GM19438 (cell line): ENCODE measurements around the gene RASSF1.

Source experiments
- ATAC-seq: cut with Tn5 transposase; IDR thresholded peaks from one replicate; pipeline ENCODE4 v1.9.1; 2021; ENCODE audit warnings: low read depth; ENCODE audit not compliant: unreplicated experiment

Gene RASSF1

DNA sequence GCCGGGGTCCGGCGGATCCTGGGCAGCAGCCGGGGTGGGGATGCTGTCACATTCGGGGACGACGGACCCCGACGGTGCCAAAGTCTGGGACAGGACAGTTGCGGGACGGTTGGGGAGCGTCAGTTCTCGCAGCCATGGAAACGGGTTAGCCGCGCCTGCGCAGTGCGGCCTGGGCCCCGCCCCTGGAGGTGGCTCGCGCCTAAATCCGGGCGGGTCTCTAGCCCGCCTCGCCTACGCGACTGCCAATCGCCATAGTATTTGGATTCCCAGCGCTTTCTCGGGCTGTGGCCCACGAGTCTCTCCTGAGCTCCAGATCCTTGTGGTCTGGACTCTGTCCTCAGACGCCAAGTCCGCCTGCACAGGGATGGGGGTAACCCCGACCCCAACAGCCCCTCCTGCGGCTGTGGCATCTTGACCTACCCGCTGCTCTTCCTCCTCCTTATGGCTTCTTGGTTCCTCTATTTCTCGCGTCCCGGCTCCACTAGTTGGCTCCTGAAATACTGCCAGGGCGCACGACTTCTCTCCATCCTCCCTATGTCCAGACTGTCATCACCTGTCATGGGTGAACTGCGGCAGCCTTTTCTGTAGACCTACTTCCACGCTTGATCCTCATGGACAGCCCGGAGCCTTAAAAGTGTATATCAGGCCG is 5.1 kb upstream of the RASSF1 start, which contains the start of gene ZMYND10:
ZMYND10 (minus strand) TSS at position 147 of the 649 bp plus-strand sequence. CDS start 153 bp downstream, outside the sequence.
- ATAC-seq, result no peak

DNA sequence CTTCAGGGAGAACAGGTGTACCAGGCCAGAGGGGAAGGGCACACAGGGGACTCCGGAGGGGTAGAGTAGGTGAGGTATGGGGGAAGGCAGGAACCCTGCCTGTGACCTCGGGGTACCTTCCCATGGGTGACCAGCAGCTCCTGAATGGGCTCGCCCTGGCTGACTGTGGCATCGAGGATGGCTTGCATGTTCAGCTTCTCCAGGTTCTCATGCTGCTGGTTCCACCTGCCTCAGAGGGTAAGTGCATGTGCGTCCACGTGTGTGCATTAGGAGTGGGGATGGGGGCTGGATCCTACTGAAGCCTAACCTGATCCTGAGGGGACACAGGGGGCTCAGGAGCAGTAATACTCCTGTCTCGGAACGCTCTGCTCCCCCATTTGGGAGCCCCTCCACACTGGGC is 4.4 kb upstream of the RASSF1 start:
- no peak for ATAC-seq

DNA sequence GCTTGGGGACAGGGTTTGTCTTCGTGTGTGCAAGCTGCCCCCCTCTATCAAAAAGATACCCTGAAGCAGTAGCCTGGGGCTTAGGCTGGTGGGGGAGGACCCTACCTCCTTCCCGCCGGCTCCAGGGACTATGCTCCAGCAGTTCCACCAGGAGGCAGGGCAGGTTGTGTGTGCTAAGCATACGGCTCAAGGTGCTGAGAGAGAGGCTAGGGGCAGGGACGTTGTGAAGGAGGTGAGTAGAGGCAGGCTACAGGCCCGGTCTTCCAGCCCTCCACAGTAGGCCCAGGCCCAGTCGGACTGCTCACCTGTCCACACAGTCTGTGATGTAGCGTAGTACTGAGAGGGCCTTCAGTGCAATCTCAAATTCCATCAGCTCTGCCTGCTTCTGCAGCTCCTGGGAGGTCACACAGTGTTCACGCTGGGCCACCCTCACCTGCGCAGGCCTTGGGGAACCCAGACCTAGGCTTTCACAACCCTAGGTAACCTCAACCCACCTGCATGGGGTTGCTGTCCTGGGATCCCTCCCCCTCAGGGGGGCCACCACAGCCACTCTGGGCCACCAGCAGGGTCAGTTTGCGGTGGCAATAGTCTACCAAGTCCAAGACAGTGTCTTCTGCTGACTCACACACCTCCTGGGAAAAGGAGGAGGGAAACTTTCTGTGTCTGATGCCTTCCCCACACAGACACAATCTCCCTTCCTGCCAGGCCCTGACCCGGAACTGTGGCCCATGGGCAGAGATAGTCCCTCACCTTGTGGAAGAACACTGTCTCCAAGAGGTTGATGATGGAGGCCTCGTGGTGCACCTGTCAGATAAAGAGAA is 2.4 kb upstream of the RASSF1 start:
- ATAC-seq, result no peak

DNA sequence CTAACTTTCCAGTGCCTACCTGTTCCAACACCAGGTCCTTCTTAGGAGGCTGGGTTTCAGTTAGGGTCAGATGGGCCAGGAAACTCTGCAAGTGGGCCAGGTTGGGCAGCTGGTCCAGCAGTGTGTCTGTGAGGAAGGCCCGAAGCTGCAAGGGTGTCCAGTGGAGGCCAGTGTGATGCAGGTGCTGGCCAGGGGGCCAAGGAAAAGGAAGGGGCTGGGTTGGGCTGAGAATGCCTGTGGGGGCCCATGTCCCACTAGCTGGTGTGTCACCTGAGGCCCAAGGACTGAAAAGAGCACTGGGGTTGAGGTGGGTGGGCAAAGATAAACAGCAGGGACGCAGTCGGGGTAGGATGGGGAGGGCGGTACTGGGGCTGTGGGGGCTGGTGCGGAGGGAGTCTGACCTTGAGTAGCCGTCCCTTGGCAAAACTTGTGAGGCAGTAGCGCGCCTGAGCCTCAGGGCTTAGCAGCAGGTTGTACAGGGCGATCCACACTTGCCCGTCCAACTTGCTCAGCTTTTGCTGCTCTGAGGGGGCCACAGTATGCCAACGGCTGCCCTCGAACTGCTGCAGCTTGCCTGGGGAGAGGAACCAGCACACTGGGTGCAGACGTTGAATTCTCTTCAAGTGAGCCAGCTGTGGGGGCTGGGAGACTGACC is 1.5 kb upstream of the RASSF1 start:
- no peak for ATAC-seq

DNA sequence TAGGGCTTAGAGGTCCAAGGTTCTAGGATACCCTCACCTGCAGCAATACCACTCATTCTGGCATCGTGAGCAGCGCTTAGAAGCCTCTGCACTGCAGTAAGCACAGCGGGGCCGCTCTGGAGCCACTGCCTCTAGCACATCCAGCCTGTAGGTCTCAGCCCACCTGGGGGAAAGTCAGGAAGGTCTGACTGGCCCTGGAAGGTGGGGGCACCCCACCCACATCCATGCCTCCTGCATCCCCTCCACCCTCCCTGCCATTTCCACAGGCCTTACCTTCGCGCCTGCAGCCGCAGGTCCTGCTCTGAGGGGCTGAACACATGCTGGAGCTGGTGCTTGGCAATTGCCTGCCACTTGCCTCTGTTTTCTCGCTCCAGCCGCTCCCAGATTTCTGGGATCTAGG is 901 bp upstream of the RASSF1 start:
- ATAC-seq, result no peak

DNA sequence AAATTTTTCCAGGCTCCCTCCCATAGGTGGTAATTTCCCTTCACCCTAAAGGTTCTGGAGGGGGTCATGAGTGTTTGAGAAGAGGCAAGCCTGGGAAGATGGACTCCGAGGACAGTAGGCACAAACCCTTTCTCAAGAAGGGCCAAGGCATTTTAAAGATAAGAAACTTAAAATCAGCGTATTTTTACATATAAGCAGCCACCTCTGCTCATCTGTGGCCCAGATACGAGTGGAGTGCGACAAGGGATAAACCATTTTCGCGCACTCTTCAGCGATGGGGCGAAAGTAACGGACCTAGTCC is 539 bp downstream of the RASSF1 start:
- no peak for ATAC-seq

DNA sequence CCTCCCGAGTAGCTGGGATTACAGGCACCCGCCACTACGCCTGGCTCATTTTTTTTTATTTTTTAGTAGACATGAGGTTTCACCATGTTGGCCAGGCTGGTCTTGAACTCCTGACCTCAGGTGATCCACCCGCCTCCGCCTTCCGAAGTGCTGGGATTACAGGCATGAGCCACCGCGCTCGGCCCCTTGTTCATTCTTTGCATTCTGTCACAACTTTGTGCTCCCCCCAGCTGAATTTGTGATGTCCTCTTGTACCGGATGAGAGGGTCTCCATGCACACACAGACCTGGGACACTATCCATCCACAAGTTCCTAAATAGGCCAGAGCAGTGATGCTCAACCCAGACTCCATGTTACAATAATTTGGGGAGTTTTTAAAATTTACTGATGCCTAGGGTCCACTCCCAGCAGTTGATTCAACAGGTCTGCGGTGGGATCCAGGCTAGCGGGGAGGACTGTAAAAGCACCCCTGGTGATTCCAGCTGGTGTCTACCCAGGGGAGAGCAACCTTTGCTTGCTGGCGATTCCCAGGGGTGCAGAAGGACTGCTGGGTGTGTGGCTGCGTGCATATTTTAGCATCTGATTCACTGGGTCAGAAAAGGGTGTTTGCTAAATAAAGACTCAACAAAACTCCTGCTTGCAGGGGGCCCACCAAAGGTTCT is 1.0 kb downstream of the RASSF1 start:
- no peak for ATAC-seq

DNA sequence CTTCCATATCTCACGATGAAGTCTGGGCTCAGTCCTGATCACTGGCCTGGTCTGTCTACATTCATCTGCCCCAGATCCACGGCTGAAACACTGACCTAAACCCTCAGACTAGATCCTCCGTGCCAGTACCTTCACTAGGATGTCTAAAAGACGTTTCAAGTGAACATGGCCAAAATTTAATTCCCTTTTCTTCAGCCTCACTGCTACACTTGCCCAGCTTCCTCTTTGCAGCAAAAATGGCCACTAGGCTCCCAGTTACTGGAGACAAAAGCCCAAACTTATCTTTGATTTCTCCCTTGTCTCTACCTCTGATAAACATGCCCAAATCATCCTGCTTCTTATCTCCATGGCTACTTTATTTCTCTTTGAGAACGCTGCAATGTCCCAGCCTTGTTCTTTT is 1.7 kb downstream of the RASSF1 start:
- ATAC-seq, result no peak

DNA sequence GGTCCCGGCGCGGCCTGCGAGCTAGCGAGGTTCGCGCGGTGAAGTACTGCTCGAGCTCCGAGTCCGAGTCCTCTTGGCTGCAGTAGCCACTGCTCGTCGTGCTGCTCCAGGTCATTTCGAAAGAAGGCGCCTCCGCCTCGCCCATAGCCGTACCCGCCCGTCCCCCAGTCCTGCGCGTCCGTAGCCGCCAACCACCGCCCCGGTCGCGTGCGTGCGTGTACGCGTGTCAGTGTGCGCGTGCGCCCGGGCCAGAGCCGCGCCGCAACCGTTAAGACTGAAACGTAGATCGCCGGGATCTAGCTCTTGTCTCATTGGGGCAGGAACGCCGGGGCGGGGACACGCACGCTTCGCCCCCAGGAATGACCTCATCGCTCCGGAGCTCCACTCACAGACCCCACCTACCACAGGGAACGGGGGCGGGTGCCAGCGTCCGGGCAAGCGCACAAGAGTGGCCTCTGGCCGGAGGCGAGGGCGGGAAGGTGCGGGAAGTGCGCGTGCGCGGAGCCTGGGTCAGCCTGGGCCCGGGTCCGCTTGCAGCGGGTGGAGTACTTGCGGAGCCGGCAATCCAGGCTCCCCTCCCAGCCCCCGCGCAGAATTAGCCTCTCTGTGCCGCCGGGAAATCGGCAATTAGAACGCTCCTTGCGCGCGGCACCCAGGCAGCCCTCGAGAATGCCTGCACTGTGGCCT is 3.3 kb downstream of the RASSF1 start:
- peak; percentile 63 for ATAC-seq

DNA sequence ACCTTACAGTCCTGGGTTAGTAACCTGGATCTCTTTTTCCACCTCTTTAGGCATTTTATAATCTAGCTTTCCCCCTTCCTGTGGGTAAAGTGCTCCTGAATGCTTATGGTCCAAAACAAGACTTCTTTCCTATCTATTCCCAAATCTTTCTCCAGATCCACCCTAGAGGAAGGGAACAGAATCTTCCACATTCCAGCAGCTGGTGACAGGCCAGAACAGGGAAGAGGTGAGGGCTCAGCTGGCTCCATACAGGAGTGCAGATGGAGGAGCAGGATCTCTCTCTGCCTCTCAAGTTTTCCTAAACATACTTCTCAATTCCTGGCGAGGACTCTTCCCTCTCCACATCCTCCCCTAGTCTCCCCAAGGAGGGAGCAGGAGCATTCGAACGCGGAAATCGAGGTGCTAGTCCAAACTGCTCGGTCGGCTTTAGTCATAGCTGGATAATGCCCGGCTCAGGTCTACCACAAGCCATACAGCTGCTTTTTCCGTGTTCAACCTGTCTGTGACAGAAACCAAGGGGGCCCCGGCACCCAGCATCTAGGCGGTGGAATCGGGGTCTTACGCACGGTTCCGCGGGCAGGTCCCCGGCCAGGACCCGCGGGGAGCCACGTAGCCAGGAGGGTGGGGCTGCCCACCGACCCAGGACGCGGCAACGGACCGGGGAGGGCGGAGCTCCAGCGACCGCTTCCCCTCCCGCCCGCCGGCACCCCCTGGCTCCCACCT is 4.0 kb downstream of the RASSF1 start:
- ATAC-seq, result peak; percentile 20

DNA sequence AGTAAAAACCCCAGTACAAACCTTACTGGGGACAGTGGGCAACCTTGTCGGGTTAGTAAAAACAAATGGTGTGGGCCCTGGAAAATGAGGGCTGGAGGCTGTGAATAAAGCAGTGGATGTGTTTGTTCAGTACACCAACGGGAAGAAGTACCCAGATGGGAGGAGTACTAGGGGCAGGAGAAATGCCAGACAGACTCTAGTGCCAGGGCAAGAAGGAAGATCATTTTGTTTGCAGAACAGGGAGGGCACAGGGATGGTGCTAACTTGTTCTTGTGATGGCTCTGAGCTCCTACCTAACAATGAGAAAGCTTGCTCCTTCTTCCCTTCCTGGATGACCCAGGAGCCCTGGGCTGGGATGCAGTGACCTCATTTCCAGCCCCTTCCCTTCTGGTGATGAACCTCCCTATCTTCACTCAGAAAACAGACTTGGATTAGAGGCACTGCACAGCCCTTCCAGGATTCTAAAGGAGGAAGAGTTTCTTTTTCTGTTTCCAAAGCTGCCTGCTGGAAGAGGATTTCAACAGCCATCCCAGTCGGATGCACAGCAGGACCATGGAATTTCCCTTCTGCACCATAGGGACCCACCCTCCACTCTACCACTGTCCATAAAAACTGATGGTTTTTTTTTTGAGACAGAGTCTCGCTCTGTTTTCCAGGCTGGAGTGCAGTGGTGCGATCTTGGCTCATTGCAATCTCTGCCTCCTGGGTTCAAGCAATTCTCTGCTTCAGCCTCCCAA is 6.1 kb downstream of the RASSF1 start:
- ATAC-seq, result no peak

DNA sequence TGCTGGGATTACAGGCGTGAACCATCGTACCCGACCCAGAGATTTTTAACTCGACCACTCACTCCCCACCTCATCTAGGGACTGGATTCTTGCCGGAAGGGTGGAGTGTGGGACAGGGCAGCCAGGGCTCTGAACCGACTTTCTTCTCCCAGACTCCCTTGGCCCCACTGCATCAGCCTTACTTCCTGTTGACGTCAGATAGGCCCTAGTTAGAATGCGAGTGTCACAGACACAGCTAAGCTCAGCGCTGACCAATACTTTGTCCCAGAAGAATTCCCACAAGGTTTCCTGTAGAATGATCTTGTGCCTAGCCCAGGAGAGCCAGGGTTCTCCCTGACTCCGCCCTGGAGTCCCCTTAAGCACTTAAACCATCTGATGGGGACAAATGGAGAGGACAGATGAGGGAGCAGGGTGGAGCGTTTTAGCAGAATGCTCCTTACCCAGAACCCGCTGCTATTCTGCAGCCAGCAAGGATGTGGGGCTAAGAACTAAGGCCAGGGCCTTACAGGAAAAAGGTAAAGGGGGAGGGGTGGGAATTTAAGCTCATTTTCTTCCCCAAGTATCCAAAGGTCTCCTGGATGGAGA is 6.8 kb downstream of the RASSF1 start:
- ATAC-seq, result no peak

DNA sequence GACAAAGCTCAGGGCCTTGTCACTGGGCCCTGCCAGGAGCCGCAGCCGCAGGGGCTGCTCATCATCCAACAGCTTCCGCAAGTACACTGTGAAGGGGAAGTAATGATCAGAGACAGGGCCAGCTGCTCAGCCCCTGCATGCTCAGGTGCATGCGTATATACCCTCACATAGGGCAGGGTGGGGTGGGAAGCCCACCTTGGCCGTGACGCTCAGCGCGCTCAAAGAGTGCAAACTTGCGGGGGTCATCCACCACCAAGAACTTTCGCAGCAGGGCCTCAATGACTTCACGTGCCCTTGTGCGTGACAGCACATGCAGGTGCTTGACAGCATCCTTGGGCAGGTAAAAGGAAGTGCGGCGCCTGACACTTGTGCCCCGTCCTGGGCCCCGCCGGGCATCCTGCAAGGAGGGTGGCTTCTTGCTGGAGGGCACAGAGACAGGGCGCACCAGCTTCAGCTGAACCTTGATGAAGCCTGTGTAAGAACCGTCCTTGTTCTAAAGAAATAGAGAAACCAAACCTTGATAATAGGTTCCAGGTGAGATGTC is 9.2 kb downstream of the RASSF1 start:
- ATAC-seq, result no peak

DNA sequence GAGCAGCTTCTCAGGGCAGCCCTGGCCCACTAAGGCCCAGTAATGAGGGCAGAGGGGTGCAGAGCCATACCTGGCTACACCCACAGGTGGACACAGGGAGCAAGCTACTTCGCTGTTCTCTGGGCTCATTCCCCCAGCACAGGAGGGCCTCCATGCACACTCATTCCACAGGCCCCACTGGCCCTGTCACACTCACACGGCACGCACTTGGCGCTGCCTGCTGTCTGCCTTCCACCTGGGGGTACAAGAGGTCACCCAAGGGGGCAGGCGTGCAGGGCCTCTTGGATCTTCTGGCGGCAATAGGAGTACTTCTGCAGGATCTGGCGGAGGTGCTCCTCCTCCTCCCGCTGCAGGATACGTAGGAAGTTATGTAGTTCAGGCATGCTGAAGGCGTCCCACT is 10.3 kb downstream of the RASSF1 start:
- ATAC-seq, result no peak

DNA sequence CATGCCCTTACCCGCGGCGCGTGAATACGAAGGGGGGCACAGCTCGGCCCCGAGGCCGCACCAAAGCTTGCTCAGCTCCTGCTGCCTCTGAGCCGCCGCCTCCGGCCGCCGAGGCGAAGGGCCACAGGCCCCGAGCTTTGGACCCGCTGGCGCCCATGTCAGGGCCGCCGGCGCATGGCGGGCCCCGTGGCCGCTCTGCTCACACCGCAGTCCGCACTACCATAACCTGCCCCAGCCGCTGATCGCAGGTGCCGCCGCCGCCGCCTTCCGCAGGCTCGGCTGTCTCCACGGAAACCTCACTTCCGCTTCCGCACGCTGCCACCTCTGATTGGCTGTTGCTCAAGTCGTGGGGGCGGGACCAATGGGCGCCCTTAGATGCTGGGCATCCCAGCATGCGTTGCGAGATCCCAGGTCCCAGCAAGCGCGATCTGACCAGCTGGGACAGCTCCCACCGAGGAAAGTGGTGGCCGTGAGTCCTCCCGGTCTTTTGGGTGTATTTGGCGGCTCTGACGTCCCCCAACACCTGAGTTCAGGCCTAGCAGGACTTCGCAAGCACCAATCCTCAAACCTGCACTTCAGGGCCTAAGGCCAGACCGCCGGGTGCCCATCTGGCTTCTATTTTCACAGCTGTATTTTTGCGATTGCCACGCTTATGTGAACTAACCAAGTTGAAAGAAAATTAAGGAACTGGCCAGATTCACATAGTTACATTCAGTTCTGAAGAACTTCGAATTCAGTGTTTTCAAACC is 12.5 kb downstream of the RASSF1 start, which contains the start of gene TUSC2:
TUSC2 (minus strand) TSS at position 281 of the 749 bp plus-strand sequence; CDS start at position 157, 124 bp downstream.
- ATAC-seq, result peak; percentile 84

DNA sequence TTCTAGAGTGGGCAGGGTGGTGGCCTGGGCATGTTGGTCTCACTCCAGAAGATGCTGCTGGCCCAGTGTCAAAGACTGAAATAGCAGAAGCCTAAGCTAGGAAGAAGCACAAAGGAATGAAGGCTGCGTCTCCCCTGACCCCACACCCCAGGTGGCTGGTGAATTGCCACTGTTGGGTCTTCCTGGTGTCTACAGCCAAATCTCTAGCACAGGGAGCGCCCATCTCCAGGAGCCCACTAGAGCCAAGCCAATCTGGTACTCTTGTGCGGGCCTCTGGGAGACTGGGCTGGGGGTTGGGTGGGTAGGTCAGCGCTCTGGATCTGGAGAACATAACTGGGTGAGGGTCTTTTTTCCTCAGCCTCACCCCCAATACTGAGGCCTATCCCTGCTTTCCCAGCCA is 13.5 kb downstream of the RASSF1 start:
- no peak for ATAC-seq

DNA sequence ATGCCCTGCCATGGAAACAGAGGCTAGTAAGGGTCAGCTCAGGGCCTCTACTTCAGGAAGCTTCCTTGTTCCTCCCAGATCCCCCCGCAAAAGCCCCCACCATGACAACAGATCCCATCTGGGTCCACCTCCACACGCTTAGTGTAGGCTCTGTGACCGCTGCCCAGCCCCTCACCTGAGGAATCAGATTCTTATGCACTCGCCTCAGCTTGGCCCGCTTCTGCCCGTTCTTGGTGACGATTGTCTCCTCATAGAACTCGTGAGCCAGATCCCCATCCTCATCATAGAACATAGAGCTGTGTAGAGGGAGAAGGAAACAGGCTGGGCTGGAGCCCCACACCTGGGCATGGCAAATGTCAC is 14.5 kb downstream of the RASSF1 start:
- no peak for ATAC-seq
